ENCODE results near the gene UTS2B. TPM values are rescaled to one million over a fixed set of nuclear protein-coding genes. Genes with fewer than 3 reads are reported as not detected.

UTS2B gene
- total and polyA plus RNA-seq, 2 of the 4 experiments (the other 2 are of a cell fraction), result 0.72 to 0.79 TPM

DNA sequence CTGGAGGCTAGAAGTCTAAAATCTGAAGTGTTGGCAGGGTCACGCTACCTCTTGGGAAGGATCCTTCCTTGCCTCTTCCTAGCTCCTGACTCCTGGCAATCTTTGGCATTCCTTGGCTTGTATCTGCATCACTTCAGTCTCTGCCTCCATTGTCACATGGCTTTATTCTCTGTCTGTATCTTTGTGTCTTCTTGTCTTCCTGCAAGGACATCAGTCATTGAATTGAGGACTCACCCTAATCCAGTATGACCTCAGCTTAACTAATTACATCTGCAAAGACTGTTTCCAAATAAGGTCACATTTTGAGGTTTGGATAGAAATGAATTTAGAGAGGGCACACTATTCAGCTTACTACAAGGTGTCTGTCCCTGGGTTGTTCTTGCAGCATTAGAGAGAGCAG, 31.1 kb upstream of the UTS2B start:
- H4K91ac ChIP-seq (ENCODE audit: insufficient read depth, low read depth, low read length), result no peak overlapping the region
- H4K8ac ChIP-seq (ENCODE audit: low read depth in 2 of 2, low read length in 2 of 2), result 0 out of 4 replicates have a peak overlapping the region, but pooled peaks of 1 of the 2 experiments have one; percentile 52
- dilution Hi-C loops (cut with HindIII; ENCODE audit: low sequenced_read_pairs, unreplicated experiment) (no loop called here), in situ Hi-C loops (cut with MboI; ENCODE audit: low sequenced_read_pairs) (no loop called here), intact Hi-C loops (cut with micrococcal nuclease) (no loop called here)
- WGBS, 2 experiments (ENCODE audit: extremely low coverage in 2 of 2, insufficient read length in 1 of 2), result no CpG with 5 or more reads among the region's 1 CpG
- H2BK20ac ChIP-seq (ENCODE audit: low read depth, low read length), result no peak overlapping the region
- H4K5ac ChIP-seq (ENCODE audit: low read depth, low read length), result no peak overlapping the region
- H2AK9ac ChIP-seq (replicated peaks; ENCODE audit: low read depth, low read length, poor library complexity), result no peak overlapping the region
- H3K18ac ChIP-seq (ENCODE audit: low read depth, low read length), result no peak overlapping the region
- no peaks in the 10 kb centered on the region for H4K20me1 ChIP-seq (ENCODE audit: insufficient read depth, low read length)
- no peak overlapping the region for H3K14ac ChIP-seq (replicated peaks; ENCODE audit: low read depth, low read length)
- no peak overlapping the region for H2BK120ac ChIP-seq (ENCODE audit: low read depth, low read length)
- H2AFZ ChIP-seq (replicated peaks; ENCODE audit: low read length, poor library complexity), result no peak overlapping the region
- peaks cover 38% of the 10 kb centered on the region for H3K36me3 ChIP-seq (ENCODE audit: control insufficient read depth, insufficient read depth, low read length)
- H3K9ac ChIP-seq (ENCODE audit: low read depth, low read length), result no peak overlapping the region
- no peak overlapping the region for H2BK15ac ChIP-seq (ENCODE audit: low read depth, low read length)
- no peaks in the 10 kb centered on the region for H3K9me3 ChIP-seq (ENCODE audit: control insufficient read depth, insufficient read depth, low read length)
- POLR2A ChIA-PET (ENCODE audit: unreplicated experiment), result no interaction called here
- H2AK5ac ChIP-seq (ENCODE audit: low read depth, low read length), result no peak overlapping the region
- no TSS peak for BruUV-seq (replicated peaks)
- DNase-seq, result no peak
- peaks cover 41 to 59% of the 10 kb centered on the region in 2 experiments for H3K79me1 ChIP-seq (ENCODE audit: low read depth in 1 of 2, low read length in 2 of 2)
- CTCF ChIA-PET, result no interaction called here
- H3K9me1 ChIP-seq (ENCODE audit: insufficient read depth, low read length), result peaks cover 14% of the 10 kb centered on the region
- H3K4me3 ChIP-seq (ENCODE audit: insufficient read depth, low read depth, low read length), result no peak overlapping the region
- no peak overlapping the region for H3K27ac ChIP-seq (ENCODE audit: insufficient read depth, low read length)
- peak overlapping the region; percentile 7 for H2BK5ac ChIP-seq (ENCODE audit: low read depth, low read length, poor library complexity, severe bottlenecking)
- ATAC-seq (ENCODE audit: low read depth), result no peak
- no peak overlapping the region for H3K4me2 ChIP-seq (ENCODE audit: low read depth, low read length)
- no peaks in the 10 kb centered on the region for H3K27me3 ChIP-seq (ENCODE audit: control insufficient read depth, insufficient read depth, low read length)
- H3K56ac ChIP-seq (ENCODE audit: extremely low read depth, insufficient read depth, low read length), result no peak overlapping the region
- H3K23ac ChIP-seq (ENCODE audit: low read depth, low read length), result 0 out of 2 replicates have a peak overlapping the region, but pooled peaks have one; percentile 19
- H3K4me1 ChIP-seq (ENCODE audit: control insufficient read depth, insufficient read depth, low read length), result peaks cover 9% of the 10 kb centered on the region
- TF ChIP-seq MXI1 (IDR thresholded peaks at IDR 0.05; ENCODE audit: borderline replicate concordance, low read depth, low read length), result no peak
- no peak for TF ChIP-seq BHLHE40 (IDR thresholded peaks at IDR 0.05; ENCODE audit: low read depth, low read length)
- TF ChIP-seq NFE2L2 (IDR thresholded peaks at IDR 0.05; ENCODE audit: low read depth, low read length), result no peak
- TF ChIP-seq, protein P1, sequence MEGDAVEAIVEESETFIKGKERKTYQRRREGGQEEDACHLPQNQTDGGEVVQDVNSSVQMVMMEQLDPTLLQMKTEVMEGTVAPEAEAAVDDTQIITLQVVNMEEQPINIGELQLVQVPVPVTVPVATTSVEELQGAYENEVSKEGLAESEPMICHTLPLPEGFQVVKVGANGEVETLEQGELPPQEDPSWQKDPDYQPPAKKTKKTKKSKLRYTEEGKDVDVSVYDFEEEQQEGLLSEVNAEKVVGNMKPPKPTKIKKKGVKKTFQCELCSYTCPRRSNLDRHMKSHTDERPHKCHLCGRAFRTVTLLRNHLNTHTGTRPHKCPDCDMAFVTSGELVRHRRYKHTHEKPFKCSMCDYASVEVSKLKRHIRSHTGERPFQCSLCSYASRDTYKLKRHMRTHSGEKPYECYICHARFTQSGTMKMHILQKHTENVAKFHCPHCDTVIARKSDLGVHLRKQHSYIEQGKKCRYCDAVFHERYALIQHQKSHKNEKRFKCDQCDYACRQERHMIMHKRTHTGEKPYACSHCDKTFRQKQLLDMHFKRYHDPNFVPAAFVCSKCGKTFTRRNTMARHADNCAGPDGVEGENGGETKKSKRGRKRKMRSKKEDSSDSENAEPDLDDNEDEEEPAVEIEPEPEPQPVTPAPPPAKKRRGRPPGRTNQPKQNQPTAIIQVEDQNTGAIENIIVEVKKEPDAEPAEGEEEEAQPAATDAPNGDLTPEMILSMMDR (conservative IDR thresholded peaks at IDR 0.05; ENCODE audit: low read depth, low read length), result no peak
- TF ChIP-seq RFX5 (IDR thresholded peaks at IDR 0.05; ENCODE audit: low read depth, low read length), result no peak
- TF ChIP-seq FOS (IDR thresholded peaks at IDR 0.05; ENCODE audit: low read depth, low read length), result no peak
- no peak for TF ChIP-seq RAD21 (IDR thresholded peaks at IDR 0.05; ENCODE audit: low read length)
- no peak for TF ChIP-seq POLR2A (IDR thresholded peaks at IDR 0.05; ENCODE audit: low read depth, low read length)
- TF ChIP-seq, protein P2, sequence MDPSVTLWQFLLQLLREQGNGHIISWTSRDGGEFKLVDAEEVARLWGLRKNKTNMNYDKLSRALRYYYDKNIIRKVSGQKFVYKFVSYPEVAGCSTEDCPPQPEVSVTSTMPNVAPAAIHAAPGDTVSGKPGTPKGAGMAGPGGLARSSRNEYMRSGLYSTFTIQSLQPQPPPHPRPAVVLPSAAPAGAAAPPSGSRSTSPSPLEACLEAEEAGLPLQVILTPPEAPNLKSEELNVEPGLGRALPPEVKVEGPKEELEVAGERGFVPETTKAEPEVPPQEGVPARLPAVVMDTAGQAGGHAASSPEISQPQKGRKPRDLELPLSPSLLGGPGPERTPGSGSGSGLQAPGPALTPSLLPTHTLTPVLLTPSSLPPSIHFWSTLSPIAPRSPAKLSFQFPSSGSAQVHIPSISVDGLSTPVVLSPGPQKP (IDR thresholded peaks at IDR 0.05; ENCODE audit: borderline replicate concordance, low read depth, low read length), result no peak
- no peak overlapping the region for H3K4ac ChIP-seq (ENCODE audit: low read depth, low read length)

Measured in IMR-90 (cell line).